HepG2 (cell line): Measurements from ENCODE around the gene RABEP2. TPM values are rescaled to one million over a fixed set of nuclear protein-coding genes. Genes with fewer than 3 reads are reported as not detected.

ENCODE experiments used
- ARID4A ChIP-seq: sonication (generic); formaldehyde crosslinking; IDR thresholded peaks from 2 replicates; pipeline ENCODE4 v1.5.0; 2020; ENCODE audit warnings: mild to moderate bottlenecking, missing genetic modification reagents, borderline replicate concordance
- ARID5B ChIP-seq: IDR thresholded peaks from 2 replicates; pipeline ENCODE4 v1.4.0; 2020; ENCODE audit warnings: mild to moderate bottlenecking, missing genetic modification reagents
- BRD4 ChIP-seq: sonication (generic); formaldehyde crosslinking; IDR thresholded peaks from 2 replicates; pipeline ENCODE4 v1.4.0; 2020; ENCODE audit warnings: missing genetic modification reagents
- DMTF1 ChIP-seq: sonication (generic); formaldehyde crosslinking; IDR thresholded peaks from 2 replicates; pipeline ENCODE4 v1.4.0; 2020; ENCODE audit warnings: mild to moderate bottlenecking, missing genetic modification reagents
- HNF1A ChIP-seq, 2 experiments: sonication (generic) in 1 of 2; formaldehyde crosslinking in 1 of 2; IDR thresholded peaks; 2 replicates each; pipeline versions ENCODE4 v1.4.0 to v1.6.1; 2016 to 2020; ENCODE audit warnings: borderline replicate concordance in 1 of 2, low read depth in 1 of 2, mild to moderate bottlenecking in 1 of 2, missing genetic modification reagents in 1 of 2
- MTF2 ChIP-seq: sonication (generic); formaldehyde crosslinking; IDR thresholded peaks from 2 replicates; pipeline ENCODE4 v1.5.0; 2020; ENCODE audit warnings: missing genetic modification reagents, borderline replicate concordance
- PBX2 ChIP-seq: IDR thresholded peaks from 2 replicates; pipeline ENCODE4 v1.6.1; 2016; ENCODE audit warnings: control low read depth
- SIN3B ChIP-seq: fragments of 150-350 bp; IDR thresholded peaks from 2 replicates; pipeline ENCODE4 v1.6.1; 2014; ENCODE audit warnings: low read length
- XBP1 ChIP-seq: sonication (generic); formaldehyde crosslinking; IDR thresholded peaks from 2 replicates; pipeline ENCODE4 v1.5.0; 2020; ENCODE audit warnings: missing genetic modification reagents
- ZNF616 ChIP-seq: sonication (generic); formaldehyde crosslinking; IDR thresholded peaks from 2 replicates; pipeline ENCODE4 v1.5.0; 2020; ENCODE audit warnings: low read depth, mild to moderate bottlenecking, missing genetic modification reagents
- polyA plus RNA-seq, 8 experiments: library from polyadenylated mRNA; depleted of rRNA in 3 of 8; stranded (reverse) in 7 of 8; unstranded in 1 of 8; fragments of >200 nt; fragmentation: Illumina TruSeq in 4 of 8; extraction: Trizol in 4 of 8; gene quantifications; 2 replicates each; pipeline versions ENCODE4 v1.2.1 to v1.2.3, GENCODE V29; 2011 to 2016; ENCODE audit warnings: low read depth in 4 of 8, missing spikeins in 1 of 8, mixed read lengths in 1 of 8; ENCODE audit not compliant: insufficient read depth in 1 of 8
- total RNA-seq, 5 experiments: library from RNA; depleted of rRNA; stranded (reverse); fragments of >200 nt; fragmentation: Illumina TruSeq; extraction: Trizol; gene quantifications; 2 replicates each; pipeline ENCODE4 v1.2.3, GENCODE V29; 2016; ENCODE audit warnings: low read depth in 1 of 5

Gene RABEP2
- total and polyA plus RNA-seq, 2 of the 13 experiments (the other 11 are each of a cell fraction or from before 2014, with no cell fraction given), result 10.8 to 18.4 TPM

- TF ChIP-seq ARID5B (CRISPR knock-in tag) (no peak), XBP1 (CRISPR knock-in tag) (no peak), PBX2 (CRISPR knock-in tag) (no peak), SIN3B (no peak), ZNF616 (CRISPR knock-in tag) (no peak), MTF2 (CRISPR knock-in tag) (no peak), DMTF1 (CRISPR knock-in tag) (no peak), ARID4A (CRISPR knock-in tag) (no peak), BRD4 (no peak), HNF1A (IDR thresholded peaks at IDR 0.05; ENCODE audit: low read depth) (no peak), HNF1A (CRISPR knock-in tag; IDR thresholded peaks at IDR 0.05; ENCODE audit: borderline replicate concordance) (no peak)
These were observed 12.5 kb downstream of the RABEP2 start (continued) for GRCh38 chr16:28912558-28912957.
